Left lung (tissue), 10 donors: ENCODE results near the gene EDEM1. TPM values are rescaled to one million over a fixed set of nuclear protein-coding genes. Genes with fewer than 3 reads are reported as not detected.
A peak's percentile ranks its signal among the peaks of the same experiment; 100 is the strongest.
"Not testable (repeated sequence)": the region's sequence is repeated elsewhere in the genome, so short reads cannot be mapped to it uniquely, and the experiment has no call there.

Experiments
- ATAC-seq: fragments of 200-7000 bp; cut with Tn5 transposase; one replicate; pipeline ENCODE4 v1.9.1; 2020; ENCODE audit warnings: moderate library complexity
- DNase-seq, 4 donors: peaks; one replicate each; pipeline ENCODE4 v3.0.0-alpha.2; 2013 to 2020
- H3K27ac ChIP-seq, 2 donors: fragments of 200-600 bp; sonication (generic) in 1 of 2; one replicate each; pipeline versions ENCODE4 v1.5.0 to v1.8.0; 2020 to 2021
- H3K27me3 ChIP-seq, 2 donors: fragments of 200-600 bp; sonication (generic) in 1 of 2; one replicate each; pipeline versions ENCODE4 v1.5.0 to v1.8.0; 2020 to 2021
- H3K36me3 ChIP-seq, 2 donors: fragments of 200-600 bp; sonication (generic) in 1 of 2; one replicate each; pipeline versions ENCODE4 v1.5.0 to v1.8.0; 2020 to 2021
- H3K4me1 ChIP-seq, 2 donors: fragments of 200-600 bp; one replicate each; pipeline ENCODE4 v1.8.0; 2021
- H3K4me3 ChIP-seq, 2 donors: fragments of 200-600 bp; sonication (generic) in 1 of 2; one replicate each; pipeline versions ENCODE4 v1.5.0 to v1.8.0; 2020 to 2021; ENCODE audit warnings: mild to moderate bottlenecking in 1 of 2
- H3K9me3 ChIP-seq, 2 donors: fragments of 200-600 bp; sonication (generic) in 1 of 2; one replicate each; pipeline versions ENCODE4 v1.5.0 to v1.8.0; 2020 to 2021
- intact Hi-C, 2 donors: fragments of 100-400 bp; cut with DNase I; formaldehyde crosslinking; loops; one replicate each; pipeline versions ENCODE4 v1.11.2 to v1.14.2; 2022
- polyA plus RNA-seq, 6 donors: library from polyadenylated mRNA; unstranded; fragments of 120-200 nt; gene quantifications; one replicate each; pipeline ENCODE4 v1.2.1, GENCODE V29; 2013; ENCODE audit not compliant: insufficient read length in 6 of 6
- total RNA-seq, 2 donors: library from RNA; stranded (reverse); fragmentation: NEBNext Ultra II Directional; extraction: Animal tissue kit (Norgen Biotek cat#: 25700); gene quantifications; one replicate each; pipeline ENCODE4 v1.2.1, GENCODE V29; 2021
- TF ChIP-seq, protein P1 (sequence below), 2 donors: fragments of 200-600 bp; sonication (generic) in 1 of 2; IDR thresholded peaks; one replicate each; pipeline versions ENCODE4 v1.5.0 to v1.8.0; 2021; ENCODE audit warnings: antibody characterized with exemption in 2 of 2
- donor health status: DM: no; HTN: yes; CAD: no.
- donor health status: DM: no; HTN: no; CAD: no.

EDEM1 gene
- total and polyA plus RNA-seq, 8 donors = 24.1 to 104 (median 28.3) TPM

DNA sequence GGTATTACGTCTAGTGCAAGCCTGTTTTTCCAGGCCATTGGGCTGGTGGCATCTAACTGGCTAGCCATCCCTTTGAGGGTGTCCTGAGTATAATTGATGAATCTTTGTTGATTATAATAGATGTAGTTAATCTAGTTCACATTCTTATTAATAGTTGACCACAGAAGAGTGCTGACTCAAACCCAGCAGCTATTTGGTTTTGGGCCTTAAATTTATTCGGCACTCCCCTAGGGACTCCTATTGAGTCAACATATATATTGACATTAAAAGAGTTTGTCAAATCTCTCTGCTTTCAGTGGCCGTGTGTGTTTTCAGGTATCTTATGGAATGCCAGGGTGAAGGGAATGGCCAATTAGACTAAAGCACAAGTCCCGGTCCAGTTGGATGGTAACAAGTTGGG lies 45.7 kb upstream of the EDEM1 start:
- TF ChIP-seq, protein P1, sequence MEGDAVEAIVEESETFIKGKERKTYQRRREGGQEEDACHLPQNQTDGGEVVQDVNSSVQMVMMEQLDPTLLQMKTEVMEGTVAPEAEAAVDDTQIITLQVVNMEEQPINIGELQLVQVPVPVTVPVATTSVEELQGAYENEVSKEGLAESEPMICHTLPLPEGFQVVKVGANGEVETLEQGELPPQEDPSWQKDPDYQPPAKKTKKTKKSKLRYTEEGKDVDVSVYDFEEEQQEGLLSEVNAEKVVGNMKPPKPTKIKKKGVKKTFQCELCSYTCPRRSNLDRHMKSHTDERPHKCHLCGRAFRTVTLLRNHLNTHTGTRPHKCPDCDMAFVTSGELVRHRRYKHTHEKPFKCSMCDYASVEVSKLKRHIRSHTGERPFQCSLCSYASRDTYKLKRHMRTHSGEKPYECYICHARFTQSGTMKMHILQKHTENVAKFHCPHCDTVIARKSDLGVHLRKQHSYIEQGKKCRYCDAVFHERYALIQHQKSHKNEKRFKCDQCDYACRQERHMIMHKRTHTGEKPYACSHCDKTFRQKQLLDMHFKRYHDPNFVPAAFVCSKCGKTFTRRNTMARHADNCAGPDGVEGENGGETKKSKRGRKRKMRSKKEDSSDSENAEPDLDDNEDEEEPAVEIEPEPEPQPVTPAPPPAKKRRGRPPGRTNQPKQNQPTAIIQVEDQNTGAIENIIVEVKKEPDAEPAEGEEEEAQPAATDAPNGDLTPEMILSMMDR (IDR thresholded peaks at IDR 0.05) = no peak
- Histone ChIP-seq H3K4me3 (no peak overlapping the region), H3K4me1 (peaks cover 13 to 82% of the 10 kb centered on the region in 2 donors), H3K27ac (no peak overlapping the region), H3K36me3 (peaks cover 0 to 6% of the 10 kb centered on the region in 2 donors), H3K27me3 (no peaks in the 10 kb centered on the region), H3K9me3 (no peaks in the 10 kb centered on the region)
- ATAC-seq (no peak), DNase-seq (no peak)
- intact Hi-C loops = no loop called here

DNA sequence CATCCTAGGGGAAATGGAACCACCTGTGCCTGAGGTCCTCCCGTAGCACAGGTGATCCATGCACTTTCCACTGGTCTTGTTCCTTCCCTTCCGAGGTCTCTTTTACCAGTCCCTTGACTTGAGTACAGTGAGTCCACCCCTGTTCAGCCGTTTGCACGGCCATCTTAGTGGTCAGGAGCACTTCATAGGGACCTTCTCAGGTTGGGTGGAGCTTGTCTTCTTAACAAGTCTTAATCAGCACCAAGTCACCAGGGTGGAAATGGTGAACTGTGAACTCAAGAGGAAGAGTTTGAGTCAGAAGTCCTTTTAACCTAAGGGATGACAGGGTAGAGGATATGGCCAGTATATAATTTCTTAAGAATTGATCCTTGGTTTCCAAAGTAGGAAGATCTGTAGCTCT lies 44.0 kb upstream of the EDEM1 start:
- peaks cover 10 to 77% of the 10 kb centered on the region in 2 donors for H3K4me1 ChIP-seq
- DNase-seq = no peak
- H3K9me3 ChIP-seq = no peaks in the 10 kb centered on the region
- H3K27ac ChIP-seq = peak overlapping the region in 1 of 2 donors; percentile 60
- H3K27me3 ChIP-seq = no peaks in the 10 kb centered on the region
- H3K36me3 ChIP-seq = peaks cover 0 to 6% of the 10 kb centered on the region in 2 donors
- H3K4me3 ChIP-seq = no peak overlapping the region
- TF ChIP-seq, protein P1 (IDR thresholded peaks at IDR 0.05) = no peak
- intact Hi-C loops = no loop called here
- ATAC-seq = no peak

DNA sequence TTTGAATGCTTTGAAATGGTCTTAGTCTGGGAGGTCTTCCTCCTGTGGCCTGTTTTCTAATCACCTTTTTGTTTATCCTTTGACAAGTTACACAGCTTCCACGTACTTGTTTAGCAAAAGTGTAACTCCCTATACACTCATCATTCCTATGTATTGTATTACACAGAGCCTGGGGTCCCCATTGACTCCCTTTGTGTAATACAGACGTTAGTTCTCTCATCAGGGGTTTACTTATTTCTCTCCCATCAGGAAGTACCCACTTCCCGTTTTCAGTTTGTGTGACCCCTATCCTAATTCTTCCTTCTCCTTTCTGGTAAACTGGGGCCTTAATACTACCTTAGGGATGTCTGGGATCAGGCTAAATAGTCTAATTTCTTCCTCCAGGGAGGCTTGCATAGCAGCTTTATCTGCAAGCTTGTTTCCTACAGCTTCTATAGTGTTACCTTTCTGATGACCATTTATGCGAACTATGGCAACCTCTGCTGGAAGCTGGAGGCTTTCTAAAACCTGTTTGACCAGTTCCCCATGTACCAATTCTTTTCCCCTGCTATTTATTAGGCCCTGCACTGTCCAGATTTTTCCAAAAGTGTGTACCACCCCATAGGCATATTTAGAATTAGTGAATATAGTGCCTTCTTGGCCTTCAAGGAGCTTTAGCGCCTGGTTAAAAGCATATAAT lies 43.1 kb upstream of the EDEM1 start:
- H3K27me3 ChIP-seq = no peaks in the 10 kb centered on the region
- no peak overlapping the region for H3K4me3 ChIP-seq
- ATAC-seq (peak; percentile 43), DNase-seq (no peak)
- H3K36me3 ChIP-seq = peaks cover 0 to 9% of the 10 kb centered on the region in 2 donors
- peak overlapping the region in 1 of 2 donors; percentile 60 for H3K27ac ChIP-seq
- no peaks in the 10 kb centered on the region for H3K9me3 ChIP-seq
- peaks cover under 1 to 77% of the 10 kb centered on the region in 2 donors for H3K4me1 ChIP-seq
- intact Hi-C loops = no loop called here
- TF ChIP-seq, protein P1 (IDR thresholded peaks at IDR 0.05) = no peak

DNA sequence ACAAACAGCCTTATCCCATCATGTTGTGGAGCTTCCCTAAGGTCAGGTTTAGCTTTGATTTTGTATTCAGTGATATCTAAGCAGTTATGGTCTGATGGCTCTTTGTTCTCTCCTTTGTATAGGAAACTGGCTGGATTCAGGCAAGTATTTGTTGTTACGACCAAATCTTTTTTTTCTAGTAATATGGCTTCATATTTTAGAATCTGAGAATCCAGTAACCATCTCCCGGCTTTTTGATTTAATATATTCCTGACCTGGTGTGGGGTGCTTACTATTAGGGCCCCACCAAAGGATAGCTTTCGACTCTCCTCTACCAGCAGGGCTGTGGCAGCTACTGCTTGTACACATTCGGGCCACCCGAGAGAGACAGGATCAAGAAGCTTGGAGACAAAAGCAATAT lies 42.4 kb upstream of the EDEM1 start:
- peak overlapping the region in 1 of 2 donors; percentile 60 for H3K27ac ChIP-seq
- DNase-seq (no peak), ATAC-seq (no peak)
- H3K27me3 ChIP-seq = no peaks in the 10 kb centered on the region
- peaks cover 0 to 9% of the 10 kb centered on the region in 2 donors for H3K36me3 ChIP-seq
- no peak overlapping the region for H3K4me3 ChIP-seq
- intact Hi-C loops = no loop called here
- H3K9me3 ChIP-seq = no peaks in the 10 kb centered on the region
- TF ChIP-seq, protein P1 (IDR thresholded peaks at IDR 0.05) = no peak
- H3K4me1 ChIP-seq = peaks cover 0 to 76% of the 10 kb centered on the region in 2 donors

DNA sequence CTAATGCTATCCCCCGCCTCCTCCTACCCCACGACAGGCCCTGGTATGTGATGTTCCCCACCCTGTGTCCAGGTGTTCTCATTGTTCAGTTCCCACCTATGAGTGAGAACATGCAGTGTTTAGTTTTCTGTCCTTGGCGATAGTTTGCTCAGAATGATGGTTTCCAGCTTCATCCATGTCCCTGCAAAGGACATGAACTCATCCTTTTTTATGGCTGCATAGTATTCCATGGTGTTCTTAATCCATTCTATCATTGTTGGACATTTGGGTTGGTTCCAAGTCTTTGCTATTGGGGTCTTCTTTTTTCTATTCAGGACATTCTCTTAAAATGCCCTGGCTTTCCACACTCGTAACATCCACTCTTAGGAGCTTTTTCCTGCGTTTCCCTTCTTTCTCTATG lies 40.4 kb upstream of the EDEM1 start:
- H3K27me3 ChIP-seq, H3K36me3 ChIP-seq, intact Hi-C loops, H3K9me3 ChIP-seq, DNase-seq, ATAC-seq, H3K27ac ChIP-seq, H3K4me3 ChIP-seq: not testable (repeated sequence)
- H3K4me1 ChIP-seq = peaks cover 0 to 69% of the 10 kb centered on the region in 2 donors
